Activated CD4-positive, CD25-positive, alpha-beta regulatory T cell treated with anti-CD3 and anti-CD28 coated beads, Interleukin-2, amount 50 U/mL, for 16 hours (primary cell): ENCODE measurements around the gene POLD3.
"Not testable (repeated sequence)": the region's sequence is repeated elsewhere in the genome, so short reads cannot be mapped to it uniquely, and the experiment has no call there.

Experiments used
- DNase-seq: peaks from one replicate; pipeline ENCODE4 v3.0.0-alpha.2; 2020; ENCODE audit warnings: low read depth, low spot score

POLD3 gene

DNA sequence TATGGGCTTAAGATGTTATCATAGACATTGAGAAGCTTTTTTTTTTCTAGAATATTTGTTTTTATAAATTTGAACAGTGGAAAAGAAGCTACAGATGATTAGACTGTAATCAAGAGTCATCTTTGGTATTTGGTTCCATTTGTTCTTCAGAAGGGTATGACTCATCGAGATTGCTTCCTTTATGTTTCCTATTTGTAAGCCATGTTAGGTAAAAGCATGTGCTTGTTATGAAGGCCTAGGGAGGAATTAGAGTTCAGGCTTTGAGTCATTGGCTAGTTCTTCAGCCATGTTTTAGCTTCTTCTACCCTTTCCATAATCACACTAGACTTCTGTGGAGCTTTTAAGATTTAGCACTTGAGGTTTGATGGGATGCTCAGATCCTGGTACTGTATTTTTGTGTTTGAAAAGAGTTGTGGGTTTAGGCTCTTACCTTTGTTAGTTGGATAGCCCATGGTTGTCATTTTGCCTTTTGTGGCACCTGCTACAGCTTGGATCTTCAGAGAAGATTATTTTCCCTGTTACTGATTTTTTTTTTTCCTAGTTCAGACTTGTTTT lies 44.3 kb downstream of the POLD3 start:
- DNase-seq = no peak

GRCh38 chr11:74637700-74638099 lies 45.3 kb downstream of the POLD3 start:
- DNase-seq = no peak

GRCh38 chr11:74638869-74639268 lies 46.5 kb downstream of the POLD3 start:
- no peak for DNase-seq

DNA sequence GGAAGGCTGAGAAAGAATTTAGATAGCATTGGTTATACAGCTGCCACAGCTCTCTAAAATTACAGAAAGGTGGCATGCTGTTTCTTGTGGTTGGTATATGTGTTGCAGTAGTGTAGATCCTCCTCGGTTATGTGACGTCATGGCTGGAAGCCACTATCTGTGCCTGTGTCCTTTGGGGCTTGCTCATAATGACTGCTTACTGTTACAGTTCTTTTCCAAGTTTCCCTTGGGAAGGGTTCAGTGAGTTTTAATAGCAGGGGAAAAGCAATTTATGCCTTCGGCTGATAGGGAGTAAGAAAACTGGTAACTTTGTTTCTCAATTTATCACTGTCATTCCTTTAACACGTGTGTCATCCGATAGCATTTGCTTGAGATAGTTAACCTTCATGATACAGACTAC lies 47.2 kb downstream of the POLD3 start:
- no peak for DNase-seq

- DNase-seq = no peak
Observed at GRCh38 chr11:74641289-74641688, 48.9 kb downstream of the POLD3 start.

- DNase-seq = no peak
Observed at GRCh38 chr11:74641905-74642304, 49.5 kb downstream of the POLD3 start.

- DNase-seq = no peak
Observed at GRCh38 chr11:74642912-74643311, 50.5 kb downstream of the POLD3 start.

- no peak for DNase-seq
Observed at GRCh38 chr11:74644081-74644480, 51.7 kb downstream of the POLD3 start.

DNA sequence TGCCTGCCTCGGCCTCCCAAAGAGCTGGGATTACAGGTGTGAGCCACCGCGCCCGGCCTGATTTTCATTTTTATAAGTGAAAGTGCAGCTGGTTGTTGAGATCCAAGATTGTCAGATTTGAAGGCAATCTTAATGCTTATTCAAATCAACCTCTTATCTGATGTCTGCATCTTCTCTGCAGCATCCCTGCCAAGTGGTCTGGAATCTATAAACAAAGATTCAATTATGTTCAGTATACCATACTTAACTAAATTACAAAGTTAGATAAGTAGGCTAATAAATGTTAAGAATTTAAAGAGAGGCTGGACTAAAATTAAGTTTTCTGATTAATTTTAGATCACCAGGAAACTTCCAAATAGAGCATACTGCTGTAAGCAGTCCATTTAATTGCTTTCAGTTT lies 53.8 kb downstream of the POLD3 start:
- DNase-seq = no peak

- no peak for DNase-seq
Observed at GRCh38 chr11:74646954-74647353, 54.6 kb downstream of the POLD3 start.

GRCh38 chr11:74647404-74647803 lies 55.0 kb downstream of the POLD3 start:
- DNase-seq = no peak

- DNase-seq = no peak
Observed at GRCh38 chr11:74647831-74648230, 55.4 kb downstream of the POLD3 start.

DNA sequence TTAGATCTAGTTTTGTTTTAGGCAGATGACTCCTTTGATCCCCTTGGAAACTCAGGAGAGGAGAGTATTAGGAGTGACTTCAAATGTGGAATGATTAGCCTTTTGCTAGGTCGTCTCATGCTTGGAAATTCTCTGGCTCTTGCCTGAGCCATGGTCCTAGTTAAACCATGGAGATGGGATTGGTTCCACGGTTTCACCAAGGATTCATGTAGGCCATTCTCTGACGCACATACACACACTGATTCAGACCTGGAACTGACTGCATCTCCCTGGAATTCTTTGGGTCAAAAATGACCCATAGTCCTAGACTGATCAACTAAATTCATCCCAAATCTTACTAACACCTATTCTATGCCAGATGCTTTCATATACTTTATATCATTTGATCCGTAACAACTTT lies 56.5 kb downstream of the POLD3 start:
- no peak for DNase-seq

- no peak for DNase-seq
Observed at GRCh38 chr11:74650498-74650897, 58.1 kb downstream of the POLD3 start.

DNA sequence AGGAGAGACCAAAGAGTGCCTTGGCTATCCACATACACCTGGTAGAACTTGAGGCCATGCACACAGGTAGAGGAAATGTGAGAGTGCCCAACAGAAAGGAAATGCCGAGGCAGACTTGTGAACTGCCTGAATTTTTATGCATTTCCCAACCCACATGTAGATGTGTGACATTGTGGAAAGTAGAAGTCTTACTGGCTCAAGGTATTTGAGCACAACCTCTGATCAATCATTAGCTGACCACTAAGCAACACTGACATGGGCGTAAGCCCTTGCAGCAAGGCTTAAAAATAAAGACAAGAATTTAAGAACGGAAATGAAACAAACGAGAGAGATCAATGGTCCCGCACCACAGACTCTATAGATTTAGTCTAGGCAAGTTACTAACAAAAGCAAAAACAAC lies 62.6 kb downstream of the POLD3 start:
- no peak for DNase-seq

DNA sequence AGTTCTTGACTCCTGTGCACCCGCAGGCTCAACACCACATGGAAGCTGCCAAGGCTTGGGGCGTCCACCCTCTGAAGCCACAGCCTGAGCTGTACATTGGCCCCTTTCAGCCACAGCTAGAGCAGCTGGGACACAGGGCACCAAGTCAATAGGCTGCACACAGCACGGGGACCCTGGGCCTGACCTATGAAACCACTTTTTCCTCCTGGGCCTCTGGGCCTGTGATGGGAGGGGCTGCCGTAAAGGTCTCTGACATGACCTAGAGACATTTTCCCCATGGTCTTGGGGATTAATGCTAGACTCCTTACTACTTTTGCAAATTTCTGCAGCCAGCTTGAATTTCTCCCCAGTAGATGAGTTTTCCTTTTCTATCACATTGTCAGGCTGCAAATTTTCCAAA lies 66.7 kb downstream of the POLD3 start:
- not testable (repeated sequence) for DNase-seq

GRCh38 chr11:74662487-74663103 lies 70.2 kb downstream of the POLD3 start:
- DNase-seq = no peak

GRCh38 chr11:74663315-74663714 lies 70.9 kb downstream of the POLD3 start:
- no peak for DNase-seq

DNA sequence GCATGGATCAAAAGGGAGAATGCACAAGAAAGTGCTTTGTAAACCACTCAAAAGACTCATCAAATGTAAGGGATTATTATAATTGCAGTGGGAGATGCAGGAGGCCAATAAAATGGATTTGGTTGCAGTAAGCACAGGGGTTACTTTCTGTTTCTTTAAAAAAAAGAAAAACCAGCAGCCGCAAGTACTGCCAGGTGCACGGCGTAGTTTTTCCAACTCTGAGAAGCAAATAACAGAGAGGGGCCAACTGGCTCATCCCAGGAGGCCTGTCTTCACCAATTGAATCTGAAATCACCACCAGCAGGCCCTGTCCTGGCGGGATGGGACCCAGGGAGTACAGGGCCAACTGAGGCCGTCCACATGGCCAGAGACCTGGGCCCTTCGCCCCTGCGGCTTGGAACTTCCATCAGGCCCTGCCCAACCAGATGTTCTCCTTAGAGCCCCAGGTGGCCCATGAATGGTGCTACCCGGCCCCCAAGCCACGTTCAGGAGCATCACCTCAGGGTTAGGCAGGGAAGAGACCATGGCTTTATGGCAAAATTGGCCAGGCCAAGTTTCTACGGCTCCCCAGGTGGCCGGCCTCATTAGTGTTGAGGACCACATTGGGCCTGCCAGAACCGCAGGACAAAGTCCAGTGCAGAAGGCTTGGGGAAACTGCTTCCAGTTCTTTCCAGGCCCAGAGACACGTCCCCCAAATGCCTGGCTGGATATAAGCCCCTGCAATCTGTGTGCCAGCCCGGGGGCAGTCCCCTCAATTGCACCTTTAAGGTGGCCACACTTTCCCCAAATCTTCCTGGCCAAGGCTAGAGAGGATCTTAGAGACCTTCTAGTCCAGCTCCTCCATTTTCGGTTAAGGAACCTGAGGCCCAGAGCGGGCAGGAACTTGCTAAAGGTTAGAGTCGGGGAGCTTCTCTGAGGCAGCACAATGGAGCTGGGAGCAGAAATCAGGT lies 77.1 kb downstream of the POLD3 start:
- DNase-seq = no peak

DNA sequence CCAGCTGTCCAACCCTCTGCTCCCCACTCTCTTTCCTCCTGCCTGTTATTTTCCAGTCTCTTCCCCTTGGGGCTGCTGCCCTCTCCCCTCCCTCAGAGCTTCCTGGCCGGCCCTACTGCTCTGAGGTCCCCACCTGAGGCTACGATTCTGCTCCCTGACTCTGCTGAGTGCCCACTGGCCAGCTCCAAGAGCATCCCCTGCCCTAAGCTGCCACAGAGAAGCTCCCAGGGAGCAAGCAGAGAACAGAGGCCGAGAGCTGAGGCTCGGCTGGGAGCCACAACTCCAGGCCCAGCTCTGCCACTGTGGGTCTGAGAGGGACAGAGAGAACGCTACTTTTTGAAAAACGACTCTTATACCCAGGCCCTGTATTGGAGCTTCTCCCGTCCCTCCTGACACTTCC lies 77.8 kb downstream of the POLD3 start:
- no peak for DNase-seq

- DNase-seq = no peak
Observed at GRCh38 chr11:74671520-74672196, 79.3 kb downstream of the POLD3 start.

DNA sequence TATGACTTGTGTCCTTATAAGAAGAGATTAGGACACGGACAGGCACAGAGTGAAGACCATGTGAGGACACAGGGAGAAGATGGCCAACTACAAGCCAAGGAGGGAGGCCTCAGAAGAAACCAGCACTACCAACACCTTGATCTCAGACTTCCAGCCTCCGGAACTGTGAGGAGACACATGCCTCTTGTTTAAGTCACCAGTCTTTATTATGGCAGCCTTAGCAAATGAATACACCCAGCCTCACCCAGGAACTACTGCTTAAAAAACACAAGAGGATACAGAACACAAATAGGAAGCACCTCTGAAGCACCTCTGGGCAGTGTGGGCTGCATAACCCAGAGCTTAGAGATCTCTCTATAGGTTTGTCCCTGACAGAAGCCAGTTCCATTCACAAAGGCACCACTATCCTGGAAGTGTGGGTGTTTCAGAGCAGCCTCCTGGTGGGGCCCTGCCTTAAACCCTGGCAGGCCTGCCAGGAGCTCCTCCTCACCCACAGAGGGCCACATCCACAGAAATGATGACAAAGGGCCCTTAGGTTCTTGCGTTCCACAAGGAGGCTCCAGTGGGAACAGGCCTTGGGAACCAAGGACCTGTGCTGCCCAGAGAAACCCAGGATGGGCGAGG lies 80.1 kb downstream of the POLD3 start:
- DNase-seq = no peak
